Colonic mucosa (tissue), 4 donors: ENCODE measurements around the gene CHRNA10. TPM values are rescaled to one million over a fixed set of nuclear protein-coding genes. Genes with fewer than 3 reads are reported as not detected.

Experiments
- DNase-seq: peaks from one replicate; pipeline ENCODE4 v3.0.0-alpha.2; 2020
- H3K27ac ChIP-seq: fragments of 200-600 bp; one replicate; pipeline ENCODE4 v1.8.0; 2021
- H3K27me3 ChIP-seq: fragments of 200-600 bp; one replicate; pipeline ENCODE4 v1.8.0; 2021
- H3K36me3 ChIP-seq: fragments of 200-600 bp; one replicate; pipeline ENCODE4 v1.8.0; 2021
- H3K4me1 ChIP-seq: fragments of 200-600 bp; one replicate; pipeline ENCODE4 v1.8.0; 2021; ENCODE audit warnings: mild to moderate bottlenecking
- H3K4me3 ChIP-seq: fragments of 200-600 bp; one replicate; pipeline ENCODE4 v1.8.0; 2021
- H3K9ac ChIP-seq, 2 donors: one replicate each; pipeline ENCODE4 v1.7.0; 2013; ENCODE audit warnings: control low read depth in 2 of 2, low read depth in 2 of 2, low read length in 2 of 2
- H3K9me3 ChIP-seq: fragments of 200-600 bp; one replicate; pipeline ENCODE4 v1.8.0; 2021
- intact Hi-C: fragments of 100-400 bp; cut with DNase I; formaldehyde crosslinking; loops from one replicate; pipeline ENCODE4 v1.14.1; 2022
- total RNA-seq, 2 donors: library from RNA; stranded (reverse); fragmentation: NEBNext Ultra II Directional in 1 of 2; extraction: Animal tissue kit (Norgen Biotek cat#: 25700) in 1 of 2; gene quantifications; one replicate each; pipeline ENCODE4 v1.2.1, GENCODE V29; 2021
- TF ChIP-seq, protein P1 (sequence below): fragments of 200-600 bp; IDR thresholded peaks from one replicate; pipeline ENCODE4 v1.8.0; 2022; ENCODE audit warnings: antibody characterized with exemption, mild to moderate bottlenecking
- donor health status: healthy.
- donor health status: DM: no; HTN: no; CAD: no.
- donor health status: DM: no; HTN: no; CAD: no.

CHRNA10 gene
- total RNA-seq, 2 donors from 2014 or later, result 1.4 to 2.4 TPM

DNA sequence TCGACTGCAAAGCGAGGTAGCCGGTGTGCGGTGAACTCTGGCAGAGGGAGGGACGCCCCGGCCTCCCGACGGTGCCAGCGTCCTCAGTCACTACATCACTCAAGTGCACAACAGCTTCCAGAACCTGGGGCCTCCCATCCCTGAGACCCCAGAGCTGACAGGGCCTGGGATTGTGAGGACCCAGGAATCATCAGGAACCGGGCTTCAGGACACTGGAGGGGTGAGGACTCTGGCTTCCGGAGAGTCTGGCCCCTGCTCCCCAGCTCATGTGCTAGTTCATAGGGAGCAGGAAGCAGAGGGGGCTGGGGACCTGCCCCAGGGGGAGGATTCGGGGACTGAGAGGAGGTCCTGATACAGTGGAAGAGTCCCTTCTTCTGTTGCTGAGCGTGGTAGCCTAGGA, 34.0 kb downstream of the CHRNA10 start:
- Histone ChIP-seq H3K4me3 (no peak overlapping the region), H3K9ac (no peak overlapping the region), H3K27me3 (peaks cover 6% of the 10 kb centered on the region), H3K27ac (no peak overlapping the region), H3K9me3 (no peaks in the 10 kb centered on the region), H3K4me1 (no peaks in the 10 kb centered on the region), H3K36me3 (no peaks in the 10 kb centered on the region)
- intact Hi-C loops, result no loop called here
- TF ChIP-seq, protein P1, sequence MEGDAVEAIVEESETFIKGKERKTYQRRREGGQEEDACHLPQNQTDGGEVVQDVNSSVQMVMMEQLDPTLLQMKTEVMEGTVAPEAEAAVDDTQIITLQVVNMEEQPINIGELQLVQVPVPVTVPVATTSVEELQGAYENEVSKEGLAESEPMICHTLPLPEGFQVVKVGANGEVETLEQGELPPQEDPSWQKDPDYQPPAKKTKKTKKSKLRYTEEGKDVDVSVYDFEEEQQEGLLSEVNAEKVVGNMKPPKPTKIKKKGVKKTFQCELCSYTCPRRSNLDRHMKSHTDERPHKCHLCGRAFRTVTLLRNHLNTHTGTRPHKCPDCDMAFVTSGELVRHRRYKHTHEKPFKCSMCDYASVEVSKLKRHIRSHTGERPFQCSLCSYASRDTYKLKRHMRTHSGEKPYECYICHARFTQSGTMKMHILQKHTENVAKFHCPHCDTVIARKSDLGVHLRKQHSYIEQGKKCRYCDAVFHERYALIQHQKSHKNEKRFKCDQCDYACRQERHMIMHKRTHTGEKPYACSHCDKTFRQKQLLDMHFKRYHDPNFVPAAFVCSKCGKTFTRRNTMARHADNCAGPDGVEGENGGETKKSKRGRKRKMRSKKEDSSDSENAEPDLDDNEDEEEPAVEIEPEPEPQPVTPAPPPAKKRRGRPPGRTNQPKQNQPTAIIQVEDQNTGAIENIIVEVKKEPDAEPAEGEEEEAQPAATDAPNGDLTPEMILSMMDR, result no peak
- DNase-seq, result no peak

DNA sequence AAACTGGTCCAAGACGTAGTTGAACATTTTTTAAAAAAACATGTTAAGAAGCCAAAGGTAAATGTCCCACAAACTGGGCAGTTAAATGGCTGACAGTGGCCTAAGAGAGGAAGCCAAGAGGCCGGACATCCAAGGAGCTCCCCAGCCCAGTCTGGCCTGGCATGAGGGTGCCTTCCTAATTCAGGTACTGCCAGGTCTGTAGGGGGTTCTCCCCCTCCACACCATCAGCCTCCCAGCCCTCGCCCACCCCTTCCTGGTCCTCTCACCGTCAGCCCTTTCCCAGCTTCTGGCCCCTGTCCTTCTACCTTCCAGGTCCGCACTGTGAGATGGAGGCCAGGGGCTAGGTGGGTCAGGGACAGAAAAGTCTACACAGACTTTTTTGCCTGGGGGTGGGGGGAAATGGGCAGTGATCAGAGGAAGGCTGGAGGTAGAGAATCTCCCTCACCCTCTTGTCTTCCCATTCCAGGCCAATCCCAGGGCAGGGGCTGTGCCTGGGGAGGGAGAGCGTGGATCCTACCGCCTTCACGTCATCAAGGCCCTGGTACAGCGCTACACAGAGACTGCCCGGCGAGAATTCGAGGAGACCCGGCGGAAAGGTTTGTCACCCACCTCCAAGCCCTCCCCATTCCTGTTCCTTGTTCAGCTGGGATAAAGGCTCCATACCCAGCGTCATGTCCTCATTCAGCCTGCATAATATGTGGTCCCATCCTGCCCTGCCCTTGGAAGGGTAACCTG, 35.4 kb downstream of the CHRNA10 start:
- H3K27me3 ChIP-seq, result no peaks in the 10 kb centered on the region
- no peak overlapping the region for H3K4me3 ChIP-seq
- TF ChIP-seq, protein P1, result no peak
- H3K4me1 ChIP-seq, result no peaks in the 10 kb centered on the region
- H3K9ac ChIP-seq, result no peak overlapping the region
- no peak overlapping the region for H3K27ac ChIP-seq
- no peak for DNase-seq
- no peaks in the 10 kb centered on the region for H3K9me3 ChIP-seq
- H3K36me3 ChIP-seq, result no peaks in the 10 kb centered on the region
- intact Hi-C loops, result no loop called here

DNA sequence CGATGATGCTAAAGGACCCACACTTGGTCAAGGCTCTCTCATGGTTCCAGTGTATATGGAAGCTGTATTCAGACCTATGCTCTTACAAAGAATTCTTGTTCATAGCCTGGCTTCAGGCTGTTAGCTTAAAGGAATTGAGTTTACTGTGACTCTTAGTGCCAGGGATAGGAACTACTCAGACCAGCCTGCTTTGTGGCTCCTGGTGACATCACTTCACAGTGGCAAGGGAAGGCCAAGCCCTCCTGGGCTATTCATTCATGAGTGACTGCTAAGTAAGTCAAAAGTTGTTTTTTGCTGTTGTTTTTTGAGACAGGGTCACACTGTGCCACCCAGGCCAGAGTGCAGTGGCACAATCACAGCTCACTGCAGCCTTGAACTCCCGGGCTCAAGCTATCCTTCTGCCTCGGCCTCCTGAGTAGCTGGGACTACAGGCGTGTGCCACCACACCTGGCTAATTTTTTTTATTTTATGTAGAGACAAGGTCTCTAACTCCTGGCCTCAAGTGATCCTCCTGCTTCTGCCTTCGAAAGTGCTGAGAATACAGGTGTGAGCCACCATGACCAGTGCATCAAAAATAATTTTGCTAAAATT, 39.0 kb downstream of the CHRNA10 start:
- H3K27ac ChIP-seq, result no peak overlapping the region
- intact Hi-C loops, result no loop called here
- no peaks in the 10 kb centered on the region for H3K9me3 ChIP-seq
- TF ChIP-seq, protein P1, result no peak
- H3K4me1 ChIP-seq, result no peaks in the 10 kb centered on the region
- no peaks in the 10 kb centered on the region for H3K27me3 ChIP-seq
- H3K36me3 ChIP-seq, result no peaks in the 10 kb centered on the region
- H3K9ac ChIP-seq, result no peak overlapping the region
- no peak for DNase-seq
- no peak overlapping the region for H3K4me3 ChIP-seq

DNA sequence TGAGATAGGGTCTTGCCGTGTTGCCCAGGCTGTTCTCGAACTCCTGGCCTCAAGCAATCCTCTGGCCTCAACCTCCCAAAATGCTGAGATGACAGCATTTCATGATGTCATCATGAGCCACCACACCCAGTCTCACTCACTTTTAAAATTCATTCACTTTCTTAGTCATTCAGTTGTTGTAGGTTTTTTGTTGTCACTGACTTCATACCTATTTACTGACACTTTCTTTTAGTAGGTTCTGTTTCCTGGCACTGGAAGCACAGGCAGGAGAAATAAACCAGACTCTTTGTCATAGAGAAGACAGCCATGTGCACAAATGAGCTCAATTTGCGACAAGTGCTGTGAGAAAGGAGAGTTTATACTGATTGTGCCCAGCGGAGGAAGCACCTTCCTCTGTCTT, 39.9 kb downstream of the CHRNA10 start:
- TF ChIP-seq, protein P1, result no peak
- no peak overlapping the region for H3K9ac ChIP-seq
- H3K36me3 ChIP-seq, result no peaks in the 10 kb centered on the region
- intact Hi-C loops, result no loop called here
- no peaks in the 10 kb centered on the region for H3K27me3 ChIP-seq
- no peak overlapping the region for H3K4me3 ChIP-seq
- no peaks in the 10 kb centered on the region for H3K9me3 ChIP-seq
- H3K4me1 ChIP-seq, result no peaks in the 10 kb centered on the region
- no peak for DNase-seq
- H3K27ac ChIP-seq, result no peak overlapping the region

DNA sequence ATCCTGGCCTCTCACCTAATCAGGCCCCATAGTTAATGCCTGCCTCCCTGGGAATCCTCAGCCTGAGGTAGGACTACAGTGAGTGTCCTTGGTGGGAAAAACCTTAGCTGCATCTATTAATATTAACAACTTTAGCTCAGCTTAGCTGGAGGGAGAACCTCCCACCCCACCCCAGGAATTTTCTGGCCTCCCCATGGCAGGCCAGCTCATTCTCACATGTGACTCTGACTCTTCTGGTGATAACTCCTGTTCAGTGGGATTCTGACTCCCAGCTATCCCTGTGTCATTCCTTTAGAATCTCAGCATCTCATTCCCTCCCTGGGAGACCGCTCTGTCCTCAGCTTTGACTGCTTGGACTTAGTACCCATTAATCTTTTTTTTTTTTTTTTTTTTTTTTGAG, 43.9 kb downstream of the CHRNA10 start:
- Histone ChIP-seq H3K36me3 (no peaks in the 10 kb centered on the region), H3K9me3 (no peaks in the 10 kb centered on the region), H3K9ac (no peak overlapping the region), H3K4me1 (no peaks in the 10 kb centered on the region), H3K27me3 (no peaks in the 10 kb centered on the region), H3K4me3 (no peak overlapping the region), H3K27ac (no peak overlapping the region)
- intact Hi-C loops, result no loop called here
- TF ChIP-seq, protein P1, result no peak
- no peak for DNase-seq
